Measurements from ENCODE around the gene PNKD. TPM values are rescaled to one million over a fixed set of nuclear protein-coding genes. Genes with fewer than 3 reads are reported as not detected.

The PNKD gene
- total and polyA plus RNA-seq, 10 of the 15 experiments (the other 5 are each of a cell fraction or from before 2014, with no cell fraction given), result 27.2 to 106 (median 61.3) TPM

DNA sequence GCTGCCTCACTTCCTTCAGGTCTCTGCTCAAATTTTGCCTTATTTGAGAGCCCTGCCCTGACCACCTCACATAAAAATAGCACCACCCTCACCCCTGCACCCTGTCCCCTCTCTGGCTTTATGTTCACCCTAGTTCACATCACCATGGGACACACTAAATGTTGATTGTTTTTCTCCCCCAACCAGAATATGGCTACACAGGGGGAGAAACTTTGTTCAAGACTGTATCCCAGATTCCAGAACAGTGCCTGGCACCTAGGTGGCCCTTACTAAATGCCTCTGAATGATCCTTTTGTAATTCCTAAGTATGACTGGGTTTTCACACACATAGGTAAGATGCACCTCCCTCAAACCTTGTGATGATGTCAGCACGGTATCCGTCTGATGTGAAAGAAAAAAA, 58.0 kb downstream of the PNKD start:
- no peaks in the 10 kb centered on the region for H3K27me3 ChIP-seq (replicated peaks in 1 of 2; ENCODE audit: control insufficient read depth in 2 of 2, insufficient read depth in 2 of 2, low read length in 1 of 2)
- no peaks in the 10 kb centered on the region for H4K20me1 ChIP-seq (ENCODE audit: control insufficient read depth, insufficient read depth)
- peak overlapping the region; percentile 5; the same call in 1 of the 2 replicates for H2AFZ ChIP-seq (ENCODE audit: control insufficient read depth, low read depth, low read length)
- H3K27ac ChIP-seq (ENCODE audit: control insufficient read depth, insufficient read depth), result peak overlapping the region; percentile 7; the same call in 1 of the 2 replicates
- no peaks in the 10 kb centered on the region for H3K36me3 ChIP-seq (ENCODE audit: control insufficient read depth in 2 of 2, insufficient read depth in 2 of 2, low read length in 1 of 2)
- no peak overlapping the region for H3K9ac ChIP-seq (ENCODE audit: control insufficient read depth, insufficient read depth, low read length)
- intact Hi-C loops (cut with micrococcal nuclease; ENCODE audit: unreplicated experiment), result no loop called here
- ChIA-PET RAD21 (ENCODE audit: unreplicated experiment) (interaction anchor here (1.9 kb wide), 1 partner anchor 38 kb away, joined by 5 read pairs; no protein-coding TSS in a partner anchor), POLR2A (interaction anchor here (0.6 to 2.3 kb wide), 6 partner anchors 11 to 568 kb away, joined by 3 to 19 read pairs (median 4); no protein-coding TSS in a partner anchor), CTCF (interaction anchor here (0.7 to 3.2 kb wide), 5 partner anchors 26 to 69 kb away, joined by 3 to 14 read pairs (median 4); partner anchors contain the start of gene CATIP), SMC1A (ENCODE audit: uncharacterized antibody, unreplicated experiment) (interaction anchor here (1.5 to 2.4 kb wide), 4 partner anchors 26 to 56 kb away, joined by 4 to 7 read pairs (median 6); no protein-coding TSS in a partner anchor)
- in situ Hi-C loops (cut with MboI), result no loop called here
- H3K9me3 ChIP-seq (replicated peaks; ENCODE audit: control insufficient read depth, insufficient read depth, low read length), result no peaks in the 10 kb centered on the region
- no peak for DNase-seq (ENCODE audit: low read depth, low spot score)
- H3K4me1 ChIP-seq (ENCODE audit: control insufficient read depth, insufficient read depth, low read length), result peaks cover 52% of the 10 kb centered on the region
- no peaks in the 10 kb centered on the region; the same call in 1 of the 2 replicates for H3K79me2 ChIP-seq (ENCODE audit: control insufficient read depth, insufficient read depth, low read length)
- FAIRE-seq, result no peak
- WGBS (ENCODE audit: insufficient coverage, insufficient replicate concordance, low lambda C conversion rate, missing lambda C conversion rate), result 60% methylated on average over 2 of the region's 2 CpGs
- no peak for TF ChIP-seq NBN (IDR thresholded peaks at IDR 0.05)
- TF ChIP-seq, protein P1, sequence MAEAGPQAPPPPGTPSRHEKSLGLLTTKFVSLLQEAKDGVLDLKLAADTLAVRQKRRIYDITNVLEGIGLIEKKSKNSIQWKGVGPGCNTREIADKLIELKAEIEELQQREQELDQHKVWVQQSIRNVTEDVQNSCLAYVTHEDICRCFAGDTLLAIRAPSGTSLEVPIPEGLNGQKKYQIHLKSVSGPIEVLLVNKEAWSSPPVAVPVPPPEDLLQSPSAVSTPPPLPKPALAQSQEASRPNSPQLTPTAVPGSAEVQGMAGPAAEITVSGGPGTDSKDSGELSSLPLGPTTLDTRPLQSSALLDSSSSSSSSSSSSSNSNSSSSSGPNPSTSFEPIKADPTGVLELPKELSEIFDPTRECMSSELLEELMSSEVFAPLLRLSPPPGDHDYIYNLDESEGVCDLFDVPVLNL (IDR thresholded peaks at IDR 0.05; ENCODE audit: low read depth, low read length), result no peak
- no peak for TF ChIP-seq CEBPB (IDR thresholded peaks at IDR 0.05; ENCODE audit: borderline replicate concordance in 1 of 2, low read depth in 2 of 2, low read length in 2 of 2)
- no peak for TF ChIP-seq TCF7 (IDR thresholded peaks at IDR 0.05; ENCODE audit: borderline replicate concordance)
- TF ChIP-seq, protein P2, sequence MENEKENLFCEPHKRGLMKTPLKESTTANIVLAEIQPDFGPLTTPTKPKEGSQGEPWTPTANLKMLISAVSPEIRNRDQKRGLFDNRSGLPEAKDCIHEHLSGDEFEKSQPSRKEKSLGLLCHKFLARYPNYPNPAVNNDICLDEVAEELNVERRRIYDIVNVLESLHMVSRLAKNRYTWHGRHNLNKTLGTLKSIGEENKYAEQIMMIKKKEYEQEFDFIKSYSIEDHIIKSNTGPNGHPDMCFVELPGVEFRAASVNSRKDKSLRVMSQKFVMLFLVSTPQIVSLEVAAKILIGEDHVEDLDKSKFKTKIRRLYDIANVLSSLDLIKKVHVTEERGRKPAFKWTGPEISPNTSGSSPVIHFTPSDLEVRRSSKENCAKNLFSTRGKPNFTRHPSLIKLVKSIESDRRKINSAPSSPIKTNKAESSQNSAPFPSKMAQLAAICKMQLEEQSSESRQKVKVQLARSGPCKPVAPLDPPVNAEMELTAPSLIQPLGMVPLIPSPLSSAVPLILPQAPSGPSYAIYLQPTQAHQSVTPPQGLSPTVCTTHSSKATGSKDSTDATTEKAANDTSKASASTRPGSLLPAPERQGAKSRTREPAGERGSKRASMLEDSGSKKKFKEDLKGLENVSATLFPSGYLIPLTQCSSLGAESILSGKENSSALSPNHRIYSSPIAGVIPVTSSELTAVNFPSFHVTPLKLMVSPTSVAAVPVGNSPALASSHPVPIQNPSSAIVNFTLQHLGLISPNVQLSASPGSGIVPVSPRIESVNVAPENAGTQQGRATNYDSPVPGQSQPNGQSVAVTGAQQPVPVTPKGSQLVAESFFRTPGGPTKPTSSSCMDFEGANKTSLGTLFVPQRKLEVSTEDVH (IDR thresholded peaks at IDR 0.05; ENCODE audit: low read depth, partially characterized antibody), result no peak
- no peak for TF ChIP-seq GABPA (IDR thresholded peaks at IDR 0.05; ENCODE audit: low read depth)
- TF ChIP-seq ZZZ3 (IDR thresholded peaks at IDR 0.05; ENCODE audit: control insufficient read depth, insufficient read length, low read depth), result no peak
- no peak for TF ChIP-seq EP300 (IDR thresholded peaks at IDR 0.05; ENCODE audit: borderline replicate concordance in 1 of 2, control insufficient read depth in 1 of 2, low read depth in 2 of 2, low read length in 2 of 2)
- TF ChIP-seq RELA (IDR thresholded peaks at IDR 0.05; ENCODE audit: borderline replicate concordance, partially characterized antibody), result no peak
- no TSS peak for BruUV-seq (replicated peaks)
- no peak overlapping the region for H3K4me2 ChIP-seq (ENCODE audit: control insufficient read depth, insufficient read depth)
- no peak overlapping the region for H3K4me3 ChIP-seq
- ATAC-seq, result no peak
